HEK293 (cell line): Measurements from ENCODE around the gene S100A11.

Source experiments
- CTCF ChIA-PET: fragments of 350-600 bp; formaldehyde crosslinking; extraction: SDS; loops from one replicate; lab custom pipeline; 2021; ENCODE audit warnings: antibody characterized with exemption; lab: Yijun Ruan, JAX
- POLR2A ChIA-PET: fragments of 300-600 bp; formaldehyde crosslinking; extraction: SDS; loops from one replicate; lab custom pipeline; 2020; ENCODE audit warnings: antibody characterized with exemption, inconsistent platforms; lab: Yijun Ruan, JAX
- H3K27ac ChIP-seq: fragments of 200-500 bp; sonication (Bioruptor generic); 2 replicates; pipeline ENCODE4 v1.5.1; 2014; ENCODE audit warnings: low read depth, low read length, control low read depth, inconsistent platforms; ENCODE audit errors: extremely low read depth
- H3K36me3 ChIP-seq, 2 experiments: fragments of 200-500 bp in 1 of 2; sonication (Bioruptor generic) in 1 of 2; 1 replicate in 1 of 2; 2 replicates in 1 of 2; pipeline ENCODE4 v1.5.1; 2014 to 2017; ENCODE audit warnings: inconsistent platforms in 2 of 2, low read length in 2 of 2; ENCODE audit not compliant: control insufficient read depth in 2 of 2, insufficient read depth in 1 of 2
- H3K4me1 ChIP-seq: fragments of 200-500 bp; sonication (Bioruptor generic); 2 replicates; pipeline ENCODE4 v1.5.1; 2014; ENCODE audit warnings: mild to moderate bottlenecking, low read length, inconsistent platforms; ENCODE audit not compliant: control insufficient read depth, insufficient read depth
- H3K4me3 ChIP-seq: 2 replicates; pipeline ENCODE4 v1.5.1; 2011; ENCODE audit warnings: low read depth, mild to moderate bottlenecking, control low read depth, low read length, moderate library complexity
- H3K9me3 ChIP-seq: fragments of 200-500 bp; sonication (Bioruptor generic); 2 replicates; pipeline ENCODE4 v1.5.1; 2014; ENCODE audit warnings: low read depth, low read length, inconsistent platforms; ENCODE audit not compliant: control insufficient read depth, insufficient read depth
- FEZF1 ChIP-seq: fragments of 450-650 bp; formaldehyde crosslinking; IDR thresholded peaks from 2 replicates; pipeline ENCODE4 v1.5.1; 2016; ENCODE audit warnings: missing biosample characterization, missing genetic modification characterization
- HOXA7 ChIP-seq: sonication (generic); formaldehyde crosslinking; IDR thresholded peaks from 2 replicates; pipeline ENCODE4 v1.8.1; 2022; ENCODE audit warnings: missing genetic modification reagents, borderline replicate concordance
- IKZF3 ChIP-seq: fragments of 450-650 bp; IDR thresholded peaks from 2 replicates; pipeline ENCODE4 v1.5.0; 2018; ENCODE audit warnings: missing biosample characterization, mild to moderate bottlenecking, missing genetic modification characterization, moderate library complexity
- KLF1 ChIP-seq: fragments of 450-650 bp; formaldehyde crosslinking; IDR thresholded peaks from 2 replicates; pipeline ENCODE4 v1.5.1; 2016; ENCODE audit warnings: missing biosample characterization, missing genetic modification characterization
- KLF7 ChIP-seq: fragments of 450-650 bp; formaldehyde crosslinking; IDR thresholded peaks from 2 replicates; pipeline ENCODE4 v1.5.1; 2016; ENCODE audit warnings: missing biosample characterization, missing genetic modification characterization, borderline replicate concordance
- MEIS1 ChIP-seq: sonication (generic); formaldehyde crosslinking; IDR thresholded peaks from 2 replicates; pipeline ENCODE4 v1.8.1; 2022; ENCODE audit warnings: missing genetic modification reagents, mild to moderate bottlenecking, borderline replicate concordance
- MYNN ChIP-seq: fragments of 450-650 bp; formaldehyde crosslinking; IDR thresholded peaks from 2 replicates; pipeline ENCODE4 v1.5.1; 2016; ENCODE audit warnings: missing biosample characterization, missing genetic modification characterization, borderline replicate concordance
- REPIN1 ChIP-seq: fragments of 450-650 bp; formaldehyde crosslinking; IDR thresholded peaks from 2 replicates; pipeline ENCODE4 v1.5.1; 2017; ENCODE audit warnings: missing biosample characterization, missing genetic modification characterization, low read depth
- SETDB1 ChIP-seq: IDR thresholded peaks from one replicate; pipeline ENCODE4 v1.6.1; 2017; ENCODE audit warnings: mild to moderate bottlenecking, low read length, moderate library complexity, mixed read lengths; ENCODE audit not compliant: insufficient read length
- ZBTB17 ChIP-seq: fragments of 450-650 bp; formaldehyde crosslinking; IDR thresholded peaks from 2 replicates; pipeline ENCODE4 v1.5.1; 2016; ENCODE audit warnings: missing biosample characterization, missing genetic modification characterization
- ZBTB21 ChIP-seq: fragments of 450-650 bp; formaldehyde crosslinking; IDR thresholded peaks from 2 replicates; pipeline ENCODE4 v1.5.1; 2017; ENCODE audit warnings: missing biosample characterization, missing genetic modification characterization
- ZFP41 ChIP-seq: fragments of 450-650 bp; formaldehyde crosslinking; IDR thresholded peaks from 2 replicates; pipeline ENCODE4 v1.5.1; 2016; ENCODE audit warnings: missing biosample characterization, missing genetic modification characterization, borderline replicate concordance
- ZNF10 ChIP-seq: fragments of 450-650 bp; formaldehyde crosslinking; IDR thresholded peaks from 2 replicates; pipeline ENCODE4 v1.5.1; 2017; ENCODE audit warnings: missing biosample characterization, missing genetic modification characterization
- ZNF175 ChIP-seq: fragments of 450-650 bp; formaldehyde crosslinking; IDR thresholded peaks from 2 replicates; pipeline ENCODE4 v1.5.1; 2016; ENCODE audit warnings: missing biosample characterization, missing genetic modification characterization
- ZNF214 ChIP-seq: fragments of 450-650 bp; formaldehyde crosslinking; IDR thresholded peaks from 2 replicates; pipeline ENCODE4 v1.5.1; 2017; ENCODE audit warnings: missing biosample characterization, mild to moderate bottlenecking, missing genetic modification characterization, borderline replicate concordance
- ZNF416 ChIP-seq: fragments of 450-650 bp; formaldehyde crosslinking; IDR thresholded peaks from 2 replicates; pipeline ENCODE4 v1.5.1; 2016; ENCODE audit warnings: missing biosample characterization, missing genetic modification characterization
- ZNF510 ChIP-seq: fragments of 450-650 bp; formaldehyde crosslinking; IDR thresholded peaks from 2 replicates; pipeline ENCODE4 v1.5.1; 2018; ENCODE audit warnings: mild to moderate bottlenecking, missing genetic modification characterization, missing biosample characterization; ENCODE audit not compliant: insufficient replicate concordance
- ZNF558 ChIP-seq: fragments of 450-650 bp; formaldehyde crosslinking; IDR thresholded peaks from 2 replicates; pipeline ENCODE4 v1.5.1; 2016; ENCODE audit warnings: missing biosample characterization, missing genetic modification characterization
- ZNF571 ChIP-seq: fragments of 450-650 bp; formaldehyde crosslinking; IDR thresholded peaks from 2 replicates; pipeline ENCODE4 v1.5.0; 2017; ENCODE audit warnings: missing biosample characterization, missing genetic modification characterization
- ZNF660 ChIP-seq: fragments of 450-650 bp; IDR thresholded peaks from 2 replicates; pipeline ENCODE4 v1.5.1; 2018; ENCODE audit warnings: missing biosample characterization, mild to moderate bottlenecking, missing genetic modification characterization
- ZNF747 ChIP-seq: fragments of 450-650 bp; formaldehyde crosslinking; IDR thresholded peaks from 2 replicates; pipeline ENCODE4 v1.5.1; 2016; ENCODE audit warnings: missing biosample characterization, missing genetic modification characterization
- ZNF76 ChIP-seq: fragments of 450-650 bp; formaldehyde crosslinking; IDR thresholded peaks from 2 replicates; pipeline ENCODE4; 2016; ENCODE audit warnings: low read depth, missing biosample characterization, missing genetic modification characterization, borderline replicate concordance
- ZSCAN23 ChIP-seq: fragments of 450-650 bp; formaldehyde crosslinking; IDR thresholded peaks from 2 replicates; pipeline ENCODE4 v1.5.1; 2016; ENCODE audit warnings: missing biosample characterization, missing genetic modification characterization
- ZSCAN30 ChIP-seq: fragments of 450-650 bp; IDR thresholded peaks from 2 replicates; pipeline ENCODE4 v1.5.1; 2018; ENCODE audit warnings: missing biosample characterization, mild to moderate bottlenecking, missing genetic modification characterization, moderate library complexity
- TF ChIP-seq, protein P1 (sequence below): fragments of 450-650 bp; formaldehyde crosslinking; IDR thresholded peaks from 2 replicates; pipeline ENCODE4 v1.5.1; 2017; ENCODE audit warnings: missing biosample characterization, missing genetic modification characterization
- TF ChIP-seq, protein P2 (sequence below): fragments of 450-650 bp; formaldehyde crosslinking; optimal IDR thresholded peaks from 2 replicates; pipeline ENCODE3; 2016; ENCODE audit warnings: missing biosample characterization, mild to moderate bottlenecking, missing genetic modification characterization
- TF ChIP-seq, protein P3 (sequence below): fragments of 450-650 bp; formaldehyde crosslinking; IDR thresholded peaks from 2 replicates; pipeline ENCODE4 v1.5.1; 2016; ENCODE audit warnings: missing biosample characterization, missing genetic modification characterization
- TF ChIP-seq, protein P4 (sequence below): fragments of 450-650 bp; formaldehyde crosslinking; IDR thresholded peaks from 2 replicates; pipeline ENCODE4 v1.5.1; 2016; ENCODE audit warnings: missing biosample characterization, missing genetic modification characterization, borderline replicate concordance

S100A11 gene

DNA sequence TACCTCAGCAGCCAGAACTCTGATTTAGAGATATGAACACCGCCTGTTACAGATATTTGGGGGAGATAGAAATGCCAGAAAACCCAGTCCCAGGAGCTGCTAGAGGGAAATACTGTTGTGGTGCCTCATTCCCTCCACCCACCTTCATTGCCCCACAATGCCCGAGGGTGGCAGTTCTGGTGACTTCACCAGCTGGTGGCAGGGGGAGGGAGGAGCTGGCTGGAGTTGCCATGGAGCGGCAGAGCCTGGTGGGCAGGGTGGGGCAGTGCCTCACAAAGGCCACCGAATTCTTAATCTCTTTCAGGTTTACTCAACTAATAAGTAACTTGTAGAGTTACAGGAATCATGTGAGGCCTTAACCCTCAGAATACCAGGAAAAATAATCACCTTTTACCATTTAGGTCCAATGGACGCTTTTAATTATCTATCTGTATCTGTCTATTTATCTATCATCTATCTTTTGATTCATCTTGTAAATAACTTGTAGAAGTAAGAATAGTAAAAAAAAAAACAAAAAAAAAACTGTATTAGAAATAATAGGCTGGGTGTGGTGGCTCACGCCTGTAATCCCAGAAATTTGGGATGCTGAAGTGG is 11.7 kb upstream of the S100A11 start (continued):
- TF ChIP-seq ZNF416 (no peak), IKZF3 (tag by site-specific recombination) (no peak), ZNF76 (tag by site-specific recombination) (peak; percentile 60; the same call in 1 of the 2 replicates), ZNF510 (tag by site-specific recombination) (no peak), ZNF558 (tag by site-specific recombination) (peak; percentile 59), REPIN1 (tag by site-specific recombination) (no peak)
- TF ChIP-seq, protein P1, sequence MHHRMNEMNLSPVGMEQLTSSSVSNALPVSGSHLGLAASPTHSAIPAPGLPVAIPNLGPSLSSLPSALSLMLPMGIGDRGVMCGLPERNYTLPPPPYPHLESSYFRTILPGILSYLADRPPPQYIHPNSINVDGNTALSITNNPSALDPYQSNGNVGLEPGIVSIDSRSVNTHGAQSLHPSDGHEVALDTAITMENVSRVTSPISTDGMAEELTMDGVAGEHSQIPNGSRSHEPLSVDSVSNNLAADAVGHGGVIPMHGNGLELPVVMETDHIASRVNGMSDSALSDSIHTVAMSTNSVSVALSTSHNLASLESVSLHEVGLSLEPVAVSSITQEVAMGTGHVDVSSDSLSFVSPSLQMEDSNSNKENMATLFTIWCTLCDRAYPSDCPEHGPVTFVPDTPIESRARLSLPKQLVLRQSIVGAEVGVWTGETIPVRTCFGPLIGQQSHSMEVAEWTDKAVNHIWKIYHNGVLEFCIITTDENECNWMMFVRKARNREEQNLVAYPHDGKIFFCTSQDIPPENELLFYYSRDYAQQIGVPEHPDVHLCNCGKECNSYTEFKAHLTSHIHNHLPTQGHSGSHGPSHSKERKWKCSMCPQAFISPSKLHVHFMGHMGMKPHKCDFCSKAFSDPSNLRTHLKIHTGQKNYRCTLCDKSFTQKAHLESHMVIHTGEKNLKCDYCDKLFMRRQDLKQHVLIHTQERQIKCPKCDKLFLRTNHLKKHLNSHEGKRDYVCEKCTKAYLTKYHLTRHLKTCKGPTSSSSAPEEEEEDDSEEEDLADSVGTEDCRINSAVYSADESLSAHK (tag by site-specific recombination), result no peak
- TF ChIP-seq, protein P2, sequence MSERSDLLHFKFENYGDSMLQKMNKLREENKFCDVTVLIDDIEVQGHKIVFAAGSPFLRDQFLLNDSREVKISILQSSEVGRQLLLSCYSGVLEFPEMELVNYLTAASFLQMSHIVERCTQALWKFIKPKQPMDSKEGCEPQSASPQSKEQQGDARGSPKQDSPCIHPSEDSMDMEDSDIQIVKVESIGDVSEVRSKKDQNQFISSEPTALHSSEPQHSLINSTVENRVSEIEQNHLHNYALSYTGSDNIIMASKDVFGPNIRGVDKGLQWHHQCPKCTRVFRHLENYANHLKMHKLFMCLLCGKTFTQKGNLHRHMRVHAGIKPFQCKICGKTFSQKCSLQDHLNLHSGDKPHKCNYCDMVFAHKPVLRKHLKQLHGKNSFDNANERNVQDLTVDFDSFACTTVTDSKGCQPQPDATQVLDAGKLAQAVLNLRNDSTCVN, result peak; percentile 19

DNA sequence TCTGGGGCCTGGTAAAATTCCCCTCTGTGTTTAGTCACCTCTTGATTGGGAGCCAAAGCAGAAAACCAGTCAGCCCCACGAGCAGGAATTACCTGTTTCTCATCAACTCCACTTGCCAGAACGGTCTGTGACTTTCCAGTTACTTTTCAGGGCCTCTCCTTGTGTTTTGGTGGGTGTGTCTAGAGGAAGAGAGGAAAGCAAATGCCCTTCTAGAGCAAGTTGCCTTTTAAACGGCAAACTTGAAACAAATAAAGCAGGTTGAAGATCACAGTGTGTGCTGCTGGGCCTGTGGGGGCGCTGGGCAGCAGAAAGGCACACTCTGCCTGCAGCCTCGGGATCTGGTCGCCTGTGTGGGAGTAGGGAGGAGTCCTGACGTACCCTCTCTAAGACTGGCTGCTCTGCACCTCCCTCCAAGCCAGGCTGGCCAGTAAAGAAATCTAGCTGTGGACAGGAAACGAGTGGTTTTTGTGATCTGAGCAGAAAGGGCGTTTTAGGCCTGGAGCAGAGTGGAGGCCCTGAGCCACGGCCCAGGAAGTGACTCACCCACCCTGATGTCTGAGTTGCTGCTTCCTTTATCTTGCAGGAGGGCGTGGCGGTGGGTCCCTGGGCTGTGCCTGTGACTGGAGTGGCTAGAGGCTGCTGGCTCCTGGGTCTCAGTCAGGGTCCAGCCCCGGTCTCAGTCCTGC is 11.1 kb upstream of the S100A11 start:
- peak overlapping the region; percentile 80 for H3K27ac ChIP-seq
- TF ChIP-seq ZNF10 (tag by site-specific recombination) (no peak), ZNF571 (tag by site-specific recombination) (no peak), KLF1 (peak; percentile 90), SETDB1 (peak; percentile 47), ZBTB17 (tag by site-specific recombination) (peak; percentile 94), ZSCAN23 (tag by site-specific recombination) (no peak), REPIN1 (tag by site-specific recombination) (no peak), ZNF214 (tag by site-specific recombination) (no peak), HOXA7 (no peak), ZNF747 (tag by site-specific recombination) (no peak), ZNF175 (tag by site-specific recombination) (no peak), MEIS1 (CRISPR knock-in tag) (no peak), ZSCAN30 (no peak; the same call in none of the 2 replicates), MYNN (tag by site-specific recombination) (no peak), FEZF1 (tag by site-specific recombination) (peak; percentile 86), ZNF660 (tag by site-specific recombination) (peak; percentile 67; the same call in 1 of the 2 replicates), ZBTB21 (no peak), ZFP41 (no peak), KLF7 (tag by site-specific recombination) (peak; percentile 81; the same call in 1 of the 2 replicates)
- TF ChIP-seq, protein P2, result no peak
- TF ChIP-seq, protein P3, sequence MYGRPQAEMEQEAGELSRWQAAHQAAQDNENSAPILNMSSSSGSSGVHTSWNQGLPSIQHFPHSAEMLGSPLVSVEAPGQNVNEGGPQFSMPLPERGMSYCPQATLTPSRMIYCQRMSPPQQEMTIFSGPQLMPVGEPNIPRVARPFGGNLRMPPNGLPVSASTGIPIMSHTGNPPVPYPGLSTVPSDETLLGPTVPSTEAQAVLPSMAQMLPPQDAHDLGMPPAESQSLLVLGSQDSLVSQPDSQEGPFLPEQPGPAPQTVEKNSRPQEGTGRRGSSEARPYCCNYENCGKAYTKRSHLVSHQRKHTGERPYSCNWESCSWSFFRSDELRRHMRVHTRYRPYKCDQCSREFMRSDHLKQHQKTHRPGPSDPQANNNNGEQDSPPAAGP, result peak; percentile 88
- TF ChIP-seq, protein P4, sequence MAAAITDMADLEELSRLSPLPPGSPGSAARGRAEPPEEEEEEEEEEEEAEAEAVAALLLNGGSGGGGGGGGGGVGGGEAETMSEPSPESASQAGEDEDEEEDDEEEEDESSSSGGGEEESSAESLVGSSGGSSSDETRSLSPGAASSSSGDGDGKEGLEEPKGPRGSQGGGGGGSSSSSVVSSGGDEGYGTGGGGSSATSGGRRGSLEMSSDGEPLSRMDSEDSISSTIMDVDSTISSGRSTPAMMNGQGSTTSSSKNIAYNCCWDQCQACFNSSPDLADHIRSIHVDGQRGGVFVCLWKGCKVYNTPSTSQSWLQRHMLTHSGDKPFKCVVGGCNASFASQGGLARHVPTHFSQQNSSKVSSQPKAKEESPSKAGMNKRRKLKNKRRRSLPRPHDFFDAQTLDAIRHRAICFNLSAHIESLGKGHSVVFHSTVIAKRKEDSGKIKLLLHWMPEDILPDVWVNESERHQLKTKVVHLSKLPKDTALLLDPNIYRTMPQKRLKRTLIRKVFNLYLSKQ (tag by site-specific recombination), result no peak

More for the DNA sequence above, 11.1 kb upstream of the S100A11 start:
- ChIA-PET POLR2A (interaction anchor here (0.6 to 4.1 kb wide), 8 partner anchors 8 to 537 kb away, joined by 3 to 68 read pairs (median 3); partner anchors contain the start of genes CGN and S100A11), CTCF (interaction anchor here (0.6 to 13.0 kb wide), 11 partner anchors 12 to 411 kb away, joined by 3 to 223 read pairs (median 3); partner anchors contain the start of gene S100A11)
- no peaks in the 10 kb centered on the region for H3K36me3 ChIP-seq
- peak overlapping the region; percentile 17 for H3K4me3 ChIP-seq
- peaks cover 8% of the 10 kb centered on the region for H3K4me1 ChIP-seq
- H3K9me3 ChIP-seq, result no peaks in the 10 kb centered on the region
